SU-DHL-6 (cell line): Measurements from ENCODE around the gene SLC17A9.

Source experiments
- H2AFZ ChIP-seq: fragments of 200-600 bp; sonication (generic); 2 replicates; pipeline ENCODE4 v1.6.1; 2014; ENCODE audit warnings: low read depth, mild to moderate bottlenecking, moderate library complexity, mixed read lengths, antibody characterized with exemption, low read length; ENCODE audit not compliant: severe bottlenecking
- H3F3A ChIP-seq: fragments of 200-600 bp; shearing (Covaris generic); 2 replicates; pipeline ENCODE4 v1.6.0; 2016; ENCODE audit warnings: antibody characterized with exemption, mild to moderate bottlenecking; ENCODE audit not compliant: insufficient read depth
- H3K27ac ChIP-seq: fragments of 200-600 bp; sonication (generic); 2 replicates; pipeline ENCODE4 v1.5.1; 2016; ENCODE audit warnings: low read depth, mild to moderate bottlenecking, low read length, moderate library complexity, mixed read lengths
- H3K27me3 ChIP-seq: fragments of 200-600 bp; sonication (generic), shearing (Covaris generic); 2 replicates; pipeline ENCODE4 v1.6.0; 2014; ENCODE audit warnings: mild to moderate bottlenecking, low read length
- H3K36me3 ChIP-seq: fragments of 200-600 bp; sonication (generic); 2 replicates; pipeline ENCODE4 v1.6.1; 2014; ENCODE audit warnings: mild to moderate bottlenecking, low read length, mixed read lengths
- H3K4me2 ChIP-seq: fragments of 300-600, 200-600 bp; shearing (Covaris generic), sonication (generic); 2 replicates; pipeline ENCODE4 v1.6.0; 2014; ENCODE audit warnings: low read length, low read depth, mild to moderate bottlenecking; ENCODE audit not compliant: poor library complexity, severe bottlenecking
- H3K4me3 ChIP-seq: fragments of 200-600 bp; sonication (generic); 2 replicates; pipeline ENCODE4 v1.5.1; 2014; ENCODE audit warnings: antibody characterized with exemption, low read length, mild to moderate bottlenecking, mixed read lengths; ENCODE audit not compliant: insufficient read depth, poor library complexity, severe bottlenecking
- H3K79me2 ChIP-seq: fragments of 200-600 bp; sonication (generic); 2 replicates; pipeline ENCODE4 v1.6.1; 2014; ENCODE audit warnings: mild to moderate bottlenecking, low read length, moderate library complexity; ENCODE audit not compliant: insufficient read depth
- H3K9ac ChIP-seq: fragments of 200-600 bp; sonication (generic); 2 replicates; pipeline ENCODE4 v1.7.0; 2014; ENCODE audit warnings: mild to moderate bottlenecking, low read length
- H3K9me2 ChIP-seq: fragments of 200-600 bp; sonication (generic); replicated peaks from 2 replicates; pipeline ENCODE4 v1.6.1; 2014; ENCODE audit warnings: low read length; ENCODE audit not compliant: insufficient read depth
- H3K9me3 ChIP-seq: fragments of 200-600 bp; sonication (generic); 2 replicates; pipeline ENCODE4 v1.6.1; 2014; ENCODE audit warnings: low read length, mixed read lengths; ENCODE audit not compliant: insufficient read depth
- H4K20me1 ChIP-seq: fragments of 200-600 bp; sonication (generic); 2 replicates; pipeline ENCODE4 v1.6.1; 2014; ENCODE audit warnings: low read depth, mild to moderate bottlenecking, antibody characterized with exemption, low read length, moderate library complexity, mixed read lengths
- CTCF ChIP-seq: fragments of 200-600 bp; sonication (generic); IDR thresholded peaks from one replicate; pipeline ENCODE4 v1.5.1; 2017; ENCODE audit warnings: antibody characterized with exemption, mild to moderate bottlenecking, low read length, moderate library complexity; ENCODE audit not compliant: insufficient read depth, poor library complexity, severe bottlenecking
- EZH2phosphoT487 ChIP-seq: fragments of 200-600 bp; sonication (generic), shearing (Covaris generic); conservative IDR thresholded peaks from 2 replicates; pipeline ENCODE4 v1.6.1; 2018; ENCODE audit warnings: mild to moderate bottlenecking, antibody characterized with exemption, low read length, moderate library complexity, mixed read lengths

Gene SLC17A9

DNA sequence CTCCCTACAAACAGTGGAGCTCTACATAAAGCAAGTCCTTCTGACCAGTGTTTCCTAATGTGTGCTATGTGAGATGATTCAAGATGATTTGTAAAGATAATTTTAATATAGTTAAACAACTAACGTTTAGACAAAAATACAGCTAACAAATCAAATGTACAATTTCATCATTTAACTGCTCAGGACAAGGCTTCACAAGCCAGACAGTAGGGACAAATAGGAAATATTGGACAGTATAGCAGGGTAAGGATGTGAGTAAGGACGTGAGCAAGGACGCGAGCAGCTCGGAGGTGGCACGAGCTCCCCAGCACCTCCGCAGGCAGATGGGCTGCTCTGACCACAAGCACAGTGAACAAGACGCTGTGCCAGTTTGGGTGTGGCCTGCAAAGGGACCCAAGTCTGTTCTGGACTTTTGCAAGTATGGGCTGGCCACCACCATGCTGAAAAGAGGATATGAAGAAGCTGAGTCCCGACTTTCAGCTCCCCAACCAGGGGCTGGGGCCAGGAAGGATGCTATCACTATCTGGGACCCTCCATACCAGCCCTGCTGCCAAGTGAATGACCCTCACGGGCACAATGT is 40.7 kb upstream of the SLC17A9 start:
- Histone ChIP-seq H3K4me3 (no peak overlapping the region), H4K20me1 (peaks cover 36% of the 10 kb centered on the region), H3K27ac (no peak overlapping the region)

DNA sequence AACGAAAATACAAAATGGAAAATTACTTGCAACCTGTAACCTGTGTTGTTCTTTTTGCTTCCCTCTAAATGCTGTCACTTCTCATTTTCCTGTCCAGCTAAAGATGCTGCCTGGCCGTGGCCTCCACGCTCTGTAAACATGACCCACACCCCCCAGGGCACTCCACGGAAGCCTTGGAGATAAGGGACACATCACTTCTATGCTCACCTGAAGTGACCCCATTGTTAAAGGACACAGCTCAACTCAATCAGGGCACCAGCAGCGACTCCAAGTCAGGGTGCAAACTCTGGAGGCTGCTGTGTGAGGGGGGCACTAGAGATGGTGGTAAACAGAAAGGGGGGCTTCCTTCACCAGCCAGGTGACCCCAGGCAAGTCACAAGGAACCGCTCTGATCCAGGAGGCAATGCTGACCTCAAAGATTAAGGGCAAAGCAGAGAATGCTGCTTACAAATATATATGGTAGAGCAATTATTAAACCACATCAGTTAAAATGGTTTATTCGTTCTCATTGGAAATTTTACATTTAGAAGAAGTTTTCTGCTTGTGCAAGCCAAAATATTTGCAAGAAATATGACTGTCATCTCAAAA is 39.4 kb upstream of the SLC17A9 start:
- TF ChIP-seq EZH2phosphoT487 (no peak), CTCF (no peak)
- peaks cover 18% of the 10 kb centered on the region; the same call in 1 of the 2 replicates for H3K36me3 ChIP-seq

More for the DNA sequence above, 40.7 kb upstream of the SLC17A9 start:
- no peaks in the 10 kb centered on the region for H3K9me3 ChIP-seq
- H3K79me2 ChIP-seq = peaks cover 81% of the 10 kb centered on the region
- H2AFZ ChIP-seq = no peak overlapping the region
- no peaks in the 10 kb centered on the region for H3K9me2 ChIP-seq
- no peaks in the 10 kb centered on the region for H3K27me3 ChIP-seq
- TF ChIP-seq CTCF (no peak), EZH2phosphoT487 (no peak)
- H3F3A ChIP-seq = no peaks in the 10 kb centered on the region
- no peak overlapping the region for H3K9ac ChIP-seq
- H3K4me2 ChIP-seq = no peak overlapping the region
- H3K36me3 ChIP-seq = peaks cover 22% of the 10 kb centered on the region; the same call in 1 of the 2 replicates

DNA sequence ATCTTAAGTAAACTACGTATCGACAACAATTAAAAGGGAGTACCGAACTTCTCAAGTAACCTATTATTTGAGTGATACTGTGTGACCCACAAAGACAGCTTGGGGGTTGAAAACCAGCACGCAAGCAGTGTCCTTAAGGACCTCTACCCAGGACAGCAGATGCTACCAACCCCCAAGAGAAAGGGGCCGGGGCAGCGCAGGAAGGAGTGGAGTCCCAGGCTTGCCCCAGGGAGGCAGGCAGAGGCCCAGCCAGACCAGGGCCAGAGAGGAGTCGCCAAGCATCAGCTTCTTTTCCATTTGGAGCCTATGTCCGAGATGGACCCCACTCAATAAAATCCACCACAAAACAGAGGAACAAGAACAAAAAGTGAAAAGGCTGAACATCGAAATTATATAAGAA is 38.1 kb upstream of the SLC17A9 start:
- Histone ChIP-seq H3F3A (peaks cover 9% of the 10 kb centered on the region; the same call in 1 of the 2 replicates), H3K9ac (no peak overlapping the region), H3K36me3 (peaks cover 18% of the 10 kb centered on the region; the same call in 1 of the 2 replicates), H3K4me2 (no peak overlapping the region), H3K27ac (no peak overlapping the region), H3K27me3 (no peaks in the 10 kb centered on the region), H2AFZ (no peak overlapping the region), H4K20me1 (peaks cover 60% of the 10 kb centered on the region), H3K4me3 (no peak overlapping the region), H3K9me2 (no peaks in the 10 kb centered on the region), H3K9me3 (no peaks in the 10 kb centered on the region), H3K79me2 (peaks cover 97% of the 10 kb centered on the region)
- no peak for TF ChIP-seq EZH2phosphoT487
- no peak for TF ChIP-seq CTCF

More for the DNA sequence above, 39.4 kb upstream of the SLC17A9 start:
- Histone ChIP-seq H3K4me2 (no peak overlapping the region), H3K4me3 (no peak overlapping the region), H3K27me3 (no peaks in the 10 kb centered on the region), H3K9ac (no peak overlapping the region), H2AFZ (no peak overlapping the region), H3F3A (peaks cover under 1% of the 10 kb centered on the region; the same call in 1 of the 2 replicates), H3K9me2 (no peaks in the 10 kb centered on the region), H3K27ac (no peak overlapping the region), H3K79me2 (peaks cover 94% of the 10 kb centered on the region), H4K20me1 (peaks cover 49% of the 10 kb centered on the region), H3K9me3 (no peaks in the 10 kb centered on the region)
